Activated B cell treated with CpG ODN at 0.5 μM for 24 hours (primary cell): ENCODE measurements around the gene KCTD8. TPM values are rescaled to one million over a fixed set of nuclear protein-coding genes. Genes with fewer than 3 reads are reported as not detected.

Experiments used
- ATAC-seq: fragments of 200-7000 bp; cut with Tn5 transposase; one replicate; pipeline ENCODE4 v1.10.0; 2021; ENCODE audit warnings: low read depth, mild to moderate bottlenecking, moderate library complexity
- CTCF ChIA-PET: fragments of 350-600 bp; sonication (Branson Sonifier 250); formaldehyde crosslinking; loops from one replicate; lab custom pipeline; 2021; ENCODE audit warnings: antibody characterized with exemption; lab: Charles Lee
- POLR2A ChIA-PET: fragments of 350-600 bp; sonication (Branson Sonifier 250); formaldehyde crosslinking; loops from one replicate; lab custom pipeline; 2021; ENCODE audit warnings: antibody characterized with exemption; lab: Charles Lee
- DNase-seq: peaks from one replicate; pipeline ENCODE4 v3.0.0; 2022
- H3K27ac Mint-ChIP-seq: one replicate; pipeline ENCODE4 v1.8.0; 2020; ENCODE audit warnings: mixed read lengths
- H3K27me3 Mint-ChIP-seq: one replicate; pipeline ENCODE4 v1.8.0; 2021; ENCODE audit warnings: mixed read lengths
- H3K36me3 Mint-ChIP-seq: one replicate; pipeline ENCODE4 v1.8.0; 2021; ENCODE audit warnings: low read depth, mixed read lengths
- H3K4me1 Mint-ChIP-seq: one replicate; pipeline ENCODE4 v1.8.0; 2021; ENCODE audit warnings: mixed read lengths
- H3K4me3 Mint-ChIP-seq: one replicate; pipeline ENCODE4 v1.8.0; 2020; ENCODE audit warnings: mild to moderate bottlenecking, mixed read lengths
- H3K9me3 Mint-ChIP-seq: one replicate; pipeline ENCODE4 v1.8.0; 2020; ENCODE audit warnings: mixed read lengths
- CTCF ChIP-seq: fragments of 200-600 bp; IDR thresholded peaks from one replicate; pipeline ENCODE4 v1.8.0; 2022; ENCODE audit warnings: antibody characterized with exemption, mild to moderate bottlenecking
- intact Hi-C: fragments of 100-400 bp; cut with micrococcal nuclease; formaldehyde crosslinking; loops from one replicate; pipeline ENCODE4 v1.15.1; 2024
- total RNA-seq: library from RNA; stranded (reverse); gene quantifications from 2 replicates; pipeline ENCODE4 v1.2.3, GENCODE V29; 2022

The KCTD8 gene
- total RNA-seq, 1 donor from 2014 or later, result not detected

DNA sequence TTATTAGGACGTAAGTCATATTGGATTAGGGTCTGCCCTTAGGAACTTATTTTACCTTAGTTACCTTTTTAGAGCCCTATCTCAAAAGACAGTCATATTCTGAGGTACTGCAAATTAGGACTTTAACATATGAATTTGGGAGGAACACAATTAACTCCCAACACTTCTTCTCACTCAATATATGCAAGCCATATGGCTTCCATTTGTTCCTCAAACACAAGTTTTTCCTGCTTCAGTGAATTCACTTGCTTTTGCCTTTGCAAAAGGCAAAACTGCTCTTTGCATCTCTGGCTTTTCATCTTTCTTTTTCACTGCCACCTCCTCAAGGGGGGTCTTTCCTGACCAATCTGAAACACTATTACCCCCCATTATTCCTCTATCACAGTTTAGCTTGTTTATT, 220.3 kb downstream of the KCTD8 start:
- CTCF ChIA-PET, result no interaction called here
- no peaks in the 10 kb centered on the region for H3K27me3 Mint-ChIP-seq
- ATAC-seq (no peak), DNase-seq (no peak)
- H3K4me1 Mint-ChIP-seq, result no peaks in the 10 kb centered on the region
- no peak overlapping the region for H3K27ac Mint-ChIP-seq
- POLR2A ChIA-PET, result no interaction called here
- TF ChIP-seq CTCF, result no peak
- peaks cover 2% of the 10 kb centered on the region for H3K9me3 Mint-ChIP-seq
- no peaks in the 10 kb centered on the region for H3K36me3 Mint-ChIP-seq
- intact Hi-C loops, result no loop called here
- no peak overlapping the region for H3K4me3 Mint-ChIP-seq

DNA sequence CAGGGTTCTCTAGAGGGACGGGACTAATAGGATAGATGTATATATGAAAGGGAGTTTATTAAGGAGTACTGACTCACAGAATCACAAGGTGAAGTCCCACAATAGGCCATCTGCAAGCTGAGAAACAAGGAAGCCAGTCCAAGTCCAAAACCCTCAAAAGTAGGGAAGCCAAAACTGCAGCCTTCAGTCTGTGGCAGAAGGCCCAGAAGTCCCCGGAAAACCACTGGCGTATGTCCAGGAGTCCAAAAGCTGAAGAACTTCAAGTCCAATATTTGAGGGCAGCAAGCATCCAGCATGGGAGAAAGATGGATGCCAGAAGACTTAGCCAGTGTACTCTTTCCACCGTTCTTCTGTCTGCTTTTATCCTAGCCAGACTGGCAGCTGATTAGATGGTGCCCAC, 227.2 kb downstream of the KCTD8 start:
- no peak overlapping the region for H3K27ac Mint-ChIP-seq
- ATAC-seq, result no peak
- no peaks in the 10 kb centered on the region for H3K36me3 Mint-ChIP-seq
- no peak for TF ChIP-seq CTCF
- intact Hi-C loops, result no loop called here
- CTCF ChIA-PET, result no interaction called here
- DNase-seq, result no peak
- no peaks in the 10 kb centered on the region for H3K27me3 Mint-ChIP-seq
- no peaks in the 10 kb centered on the region for H3K4me1 Mint-ChIP-seq
- POLR2A ChIA-PET, result no interaction called here
- H3K9me3 Mint-ChIP-seq, result peaks cover 4% of the 10 kb centered on the region
- no peak overlapping the region for H3K4me3 Mint-ChIP-seq

- ChIA-PET POLR2A (no interaction called here), CTCF (no interaction called here)
- no peak overlapping the region for H3K4me3 Mint-ChIP-seq
- DNase-seq (no peak), ATAC-seq (no peak)
- H3K9me3 Mint-ChIP-seq, result peaks cover 2% of the 10 kb centered on the region
- intact Hi-C loops, result no loop called here
- H3K27ac Mint-ChIP-seq, result no peak overlapping the region
- no peaks in the 10 kb centered on the region for H3K27me3 Mint-ChIP-seq
- H3K36me3 Mint-ChIP-seq, result no peaks in the 10 kb centered on the region
- no peak for TF ChIP-seq CTCF
- H3K4me1 Mint-ChIP-seq, result no peaks in the 10 kb centered on the region
Observed at GRCh38 chr4:44210750-44211149, 237.9 kb downstream of the KCTD8 start.

- TF ChIP-seq CTCF, result no peak
- intact Hi-C loops, result no loop called here
- DNase-seq, result no peak
- ATAC-seq, result no peak
- Mint-ChIP-seq H3K4me1 (no peaks in the 10 kb centered on the region), H3K4me3 (no peak overlapping the region), H3K27me3 (no peaks in the 10 kb centered on the region), H3K36me3 (no peaks in the 10 kb centered on the region), H3K27ac (no peak overlapping the region), H3K9me3 (peaks cover 12% of the 10 kb centered on the region)
- ChIA-PET CTCF (no interaction called here), POLR2A (no interaction called here)
Observed at GRCh38 chr4:44196796-44197195, 251.8 kb downstream of the KCTD8 start.

DNA sequence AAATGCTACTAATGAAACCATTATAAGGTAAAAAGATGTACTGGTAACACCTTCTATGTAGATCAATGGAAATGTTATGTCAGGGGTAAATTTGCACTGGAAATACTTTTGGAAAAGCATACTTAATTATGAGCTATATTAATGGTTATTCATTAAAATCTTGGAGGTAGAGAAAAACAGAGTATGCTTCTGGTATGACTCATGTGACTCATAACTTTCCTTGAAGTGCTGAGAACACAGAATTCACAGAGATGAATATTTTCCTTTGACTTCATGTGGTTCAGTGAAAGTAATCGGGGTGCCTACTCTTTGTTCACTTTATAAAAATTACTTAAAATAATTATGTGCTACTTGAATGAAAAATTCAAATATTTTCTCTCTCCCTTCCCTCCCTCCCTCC, 254.2 kb downstream of the KCTD8 start:
- no peak for TF ChIP-seq CTCF
- no peak for ATAC-seq
- Mint-ChIP-seq H3K27ac (no peak overlapping the region), H3K9me3 (peaks cover 6% of the 10 kb centered on the region), H3K4me3 (no peak overlapping the region), H3K36me3 (no peaks in the 10 kb centered on the region), H3K27me3 (no peaks in the 10 kb centered on the region), H3K4me1 (no peaks in the 10 kb centered on the region)
- no peak for DNase-seq
- POLR2A ChIA-PET, result no interaction called here
- intact Hi-C loops, result no loop called here
- CTCF ChIA-PET, result no interaction called here
